NCI-H1092 (cell line): Measurements from ENCODE around the gene HEXD.
"Not testable (repeated sequence)": the region's sequence is repeated elsewhere in the genome, so short reads cannot be mapped to it uniquely, and the experiment has no call there.

Source experiments
- DNase-seq: peaks from one replicate; lab custom pipeline; 2025; lab: John Stamatoyannopoulos, UW

HEXD gene

GRCh38 chr17:82418001-82418986 lies at the start of gene HEXD, which contains the start of gene OGFOD3:
HEXD (plus strand) TSS chr17:82418347; CDS start chr17:82419800, 1,453 bp downstream.
OGFOD3 (minus strand) TSS chr17:82418586; CDS start chr17:82418485, 101 bp downstream.
- peak; percentile 82 for DNase-seq

- DNase-seq, result no peak
These were observed 48.9 kb upstream of the HEXD start for GRCh38 chr17:82369211-82369610.

GRCh38 chr17:82370471-82371332 lies 47.4 kb upstream of the HEXD start:
- no peak for DNase-seq

GRCh38 chr17:82371333-82372248 lies 46.6 kb upstream of the HEXD start, which contains the start of gene UTS2R:
UTS2R (plus strand) TSS chr17:82371765; CDS start chr17:82374325, 2,560 bp downstream.
- no peak for DNase-seq

- no peak for DNase-seq
These were observed 45.7 kb upstream of the HEXD start for GRCh38 chr17:82372249-82373071.

- DNase-seq, result not testable (repeated sequence)
These were observed 45.1 kb upstream of the HEXD start for GRCh38 chr17:82373072-82373452.

GRCh38 chr17:82373731-82374625 lies 44.2 kb upstream of the HEXD start:
- no peak for DNase-seq

- no peak for DNase-seq
These were observed 43.4 kb upstream of the HEXD start for GRCh38 chr17:82374626-82375331.

- no peak for DNase-seq
These were observed 42.6 kb upstream of the HEXD start for GRCh38 chr17:82375359-82376041.

- DNase-seq, result no peak
These were observed 42.0 kb upstream of the HEXD start for GRCh38 chr17:82376042-82376730.

- not testable (repeated sequence) for DNase-seq
These were observed 40.9 kb upstream of the HEXD start for GRCh38 chr17:82377294-82377693.

GRCh38 chr17:82377924-82378740 lies 40.0 kb upstream of the HEXD start:
- no peak for DNase-seq

- no peak for DNase-seq
These were observed 39.5 kb upstream of the HEXD start for GRCh38 chr17:82378741-82379021.

- no peak for DNase-seq
These were observed 37.1 kb upstream of the HEXD start for GRCh38 chr17:82380860-82381702.

GRCh38 chr17:82381703-82382009 lies 36.5 kb upstream of the HEXD start:
- DNase-seq, result not testable (repeated sequence)
